ENCODE results near the gene RFC3.

RFC3 gene

GRCh38 chr13:33838647-33839046 lies 20.7 kb downstream of the RFC3 start (continued):
- TF ChIP-seq ZNF335 (tag by site-specific recombination; conservative IDR thresholded peaks at IDR 0.05) = no peak
- TF ChIP-seq ZNF16 (tag by site-specific recombination; IDR thresholded peaks at IDR 0.05; ENCODE audit: low read depth) = no peak
- no peak for TF ChIP-seq ZFHX2 (tag by site-specific recombination; conservative IDR thresholded peaks at IDR 0.05)

DNA sequence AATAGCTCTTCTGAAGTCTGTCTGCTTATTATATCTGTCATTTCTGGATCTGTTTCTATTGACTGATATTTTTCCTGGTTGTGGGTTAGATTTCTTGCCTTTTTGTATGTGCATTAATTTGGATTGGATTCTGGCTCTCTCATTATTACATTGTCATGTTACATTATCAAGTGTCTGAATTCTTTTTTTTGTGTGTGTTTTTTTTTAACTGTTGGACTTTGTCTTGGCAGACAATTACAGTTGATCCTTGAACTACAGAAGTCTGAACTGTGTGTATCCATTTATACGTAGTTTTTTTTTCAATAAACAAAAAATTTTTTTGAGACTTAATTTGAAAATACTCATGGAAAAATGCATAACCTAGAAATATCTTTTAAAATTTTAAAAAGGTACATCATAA lies 22.5 kb downstream of the RFC3 start:
- POLR2A ChIA-PET = no interaction called here
- TF ChIP-seq ZNF558 (tag by site-specific recombination; IDR thresholded peaks at IDR 0.05) = no peak
- Histone ChIP-seq H3K27ac (ENCODE audit: extremely low read depth, low read depth, low read length) (no peak overlapping the region), H3K4me1 (ENCODE audit: control insufficient read depth, insufficient read depth, low read length) (no peaks in the 10 kb centered on the region), H3K9me3 (ENCODE audit: control insufficient read depth, insufficient read depth, low read depth, low read length) (no peaks in the 10 kb centered on the region), H3K36me3 (ENCODE audit: control insufficient read depth in 2 of 2, insufficient read depth in 1 of 2, low read length in 2 of 2) (peaks cover 7 to 59% of the 10 kb centered on the region in 2 experiments), H3K4me3 (ENCODE audit: low read depth, low read length) (no peak overlapping the region)
- CTCF ChIA-PET = no interaction called here

GRCh38 chr13:33842207-33842606 lies 24.3 kb downstream of the RFC3 start:
- POLR2A ChIA-PET = no interaction called here
- peak; percentile 77 for TF ChIP-seq EGR2 (tag by site-specific recombination; IDR thresholded peaks at IDR 0.05; ENCODE audit: low read depth)
- TF ChIP-seq IKZF3 (tag by site-specific recombination; IDR thresholded peaks at IDR 0.05) = no peak
- TF ChIP-seq ZNF596 (tag by site-specific recombination; IDR thresholded peaks at IDR 0.05) = no peak
- no peak for TF ChIP-seq ZNF132 (tag by site-specific recombination; IDR thresholded peaks at IDR 0.05; ENCODE audit: borderline replicate concordance)
- TF ChIP-seq ZFHX2 (tag by site-specific recombination; conservative IDR thresholded peaks at IDR 0.05) = peak; percentile 67
- H3K27ac ChIP-seq (ENCODE audit: extremely low read depth, low read depth, low read length) = no peak overlapping the region
- no peak overlapping the region for H3K4me3 ChIP-seq (ENCODE audit: low read depth, low read length)
- no peaks in the 10 kb centered on the region for H3K4me1 ChIP-seq (ENCODE audit: control insufficient read depth, insufficient read depth, low read length)
- H3K9me3 ChIP-seq (ENCODE audit: control insufficient read depth, insufficient read depth, low read depth, low read length) = no peaks in the 10 kb centered on the region
- CTCF ChIA-PET = no interaction called here
- H3K36me3 ChIP-seq (ENCODE audit: control insufficient read depth in 2 of 2, insufficient read depth in 1 of 2, low read length in 2 of 2) = peaks cover 3 to 54% of the 10 kb centered on the region in 2 experiments; a peak in 1 of 3 replicates

DNA sequence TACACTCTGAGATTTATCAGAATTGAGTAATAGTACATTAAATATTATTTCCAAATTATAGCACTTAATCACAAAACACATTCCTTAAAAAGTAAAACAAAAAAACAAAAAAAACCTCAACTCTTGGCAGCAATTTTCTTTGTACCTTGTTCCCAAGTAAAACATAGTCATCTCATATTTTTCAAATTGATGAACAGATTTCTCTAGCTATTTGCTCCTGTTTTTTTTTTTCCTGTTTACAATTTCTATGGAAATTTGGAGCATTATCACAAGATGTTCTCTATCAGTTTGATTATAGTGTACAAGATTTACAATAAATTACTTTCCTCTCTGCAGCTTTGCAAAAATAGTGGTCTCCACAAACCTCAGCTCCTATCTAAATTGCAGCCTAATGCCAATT lies 25.0 kb downstream of the RFC3 start:
- Histone ChIP-seq H3K36me3 (ENCODE audit: control insufficient read depth in 2 of 2, insufficient read depth in 1 of 2, low read length in 2 of 2) (peaks cover 3 to 57% of the 10 kb centered on the region in 2 experiments; a peak in 1 of 3 replicates), H3K9me3 (ENCODE audit: control insufficient read depth, insufficient read depth, low read depth, low read length) (no peaks in the 10 kb centered on the region), H3K4me3 (ENCODE audit: low read depth, low read length) (no peak overlapping the region), H3K4me1 (ENCODE audit: control insufficient read depth, insufficient read depth, low read length) (no peaks in the 10 kb centered on the region), H3K27ac (ENCODE audit: extremely low read depth, low read depth, low read length) (no peak overlapping the region)
- TF ChIP-seq ZNF404 (tag by site-specific recombination; IDR thresholded peaks at IDR 0.05) = no peak
- TF ChIP-seq ZNF510 (tag by site-specific recombination; IDR thresholded peaks at IDR 0.05; ENCODE audit: insufficient replicate concordance) = no peak
- no peak for TF ChIP-seq ZEB2 (tag by site-specific recombination; IDR thresholded peaks at IDR 0.05)
- TF ChIP-seq TRIM28 (IDR thresholded peaks at IDR 0.05; ENCODE audit: borderline replicate concordance, low read length) = no peak
- TF ChIP-seq KLF10 (tag by site-specific recombination; IDR thresholded peaks at IDR 0.05) = no peak
- TF ChIP-seq, protein P1, sequence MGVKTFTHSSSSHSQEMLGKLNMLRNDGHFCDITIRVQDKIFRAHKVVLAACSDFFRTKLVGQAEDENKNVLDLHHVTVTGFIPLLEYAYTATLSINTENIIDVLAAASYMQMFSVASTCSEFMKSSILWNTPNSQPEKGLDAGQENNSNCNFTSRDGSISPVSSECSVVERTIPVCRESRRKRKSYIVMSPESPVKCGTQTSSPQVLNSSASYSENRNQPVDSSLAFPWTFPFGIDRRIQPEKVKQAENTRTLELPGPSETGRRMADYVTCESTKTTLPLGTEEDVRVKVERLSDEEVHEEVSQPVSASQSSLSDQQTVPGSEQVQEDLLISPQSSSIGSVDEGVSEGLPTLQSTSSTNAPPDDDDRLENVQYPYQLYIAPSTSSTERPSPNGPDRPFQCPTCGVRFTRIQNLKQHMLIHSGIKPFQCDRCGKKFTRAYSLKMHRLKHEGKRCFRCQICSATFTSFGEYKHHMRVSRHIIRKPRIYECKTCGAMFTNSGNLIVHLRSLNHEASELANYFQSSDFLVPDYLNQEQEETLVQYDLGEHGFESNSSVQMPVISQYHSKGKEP (tag by site-specific recombination; IDR thresholded peaks at IDR 0.05) = no peak
- TF ChIP-seq ZNF629 (tag by site-specific recombination; IDR thresholded peaks at IDR 0.05) = no peak
- no peak for TF ChIP-seq ZNF658 (tag by site-specific recombination; IDR thresholded peaks at IDR 0.05)
- TF ChIP-seq PBX3 (CRISPR knock-in tag; IDR thresholded peaks at IDR 0.05) = no peak
- TF ChIP-seq ZNF704 (tag by site-specific recombination; IDR thresholded peaks at IDR 0.05) = no peak
- ChIA-PET POLR2A (no interaction called here), CTCF (no interaction called here)

Measured in HEK293 (cell line).